GM19438 (cell line): ENCODE measurements around the gene FAM120AOS.
"Not testable (repeated sequence)": the region's sequence is repeated elsewhere in the genome, so short reads cannot be mapped to it uniquely, and the experiment has no call there.

ENCODE experiments used
- ATAC-seq: cut with Tn5 transposase; IDR thresholded peaks from one replicate; pipeline ENCODE4 v1.9.1; 2021; ENCODE audit warnings: low read depth; ENCODE audit not compliant: unreplicated experiment

The FAM120AOS gene

DNA sequence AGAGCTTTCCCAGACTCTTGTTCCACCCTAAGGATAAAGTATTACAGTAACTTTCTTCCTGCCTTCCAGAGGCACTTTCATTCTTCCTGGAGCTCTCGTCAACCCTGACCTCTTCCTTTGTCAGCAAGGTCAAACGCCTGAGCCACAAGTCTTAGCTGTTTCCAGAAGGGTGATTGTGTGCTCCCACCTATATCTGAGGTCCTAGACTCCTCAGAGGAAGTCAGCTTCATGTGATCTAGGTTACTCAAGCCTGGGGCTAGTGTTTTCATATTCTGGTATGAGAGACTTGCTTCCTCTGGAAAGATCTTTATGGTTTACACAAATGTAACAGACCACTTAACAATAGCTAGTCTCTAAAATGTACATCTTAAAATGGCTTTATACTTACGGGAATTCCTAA, 7.3 kb downstream of the FAM120AOS start:
- no peak for ATAC-seq

DNA sequence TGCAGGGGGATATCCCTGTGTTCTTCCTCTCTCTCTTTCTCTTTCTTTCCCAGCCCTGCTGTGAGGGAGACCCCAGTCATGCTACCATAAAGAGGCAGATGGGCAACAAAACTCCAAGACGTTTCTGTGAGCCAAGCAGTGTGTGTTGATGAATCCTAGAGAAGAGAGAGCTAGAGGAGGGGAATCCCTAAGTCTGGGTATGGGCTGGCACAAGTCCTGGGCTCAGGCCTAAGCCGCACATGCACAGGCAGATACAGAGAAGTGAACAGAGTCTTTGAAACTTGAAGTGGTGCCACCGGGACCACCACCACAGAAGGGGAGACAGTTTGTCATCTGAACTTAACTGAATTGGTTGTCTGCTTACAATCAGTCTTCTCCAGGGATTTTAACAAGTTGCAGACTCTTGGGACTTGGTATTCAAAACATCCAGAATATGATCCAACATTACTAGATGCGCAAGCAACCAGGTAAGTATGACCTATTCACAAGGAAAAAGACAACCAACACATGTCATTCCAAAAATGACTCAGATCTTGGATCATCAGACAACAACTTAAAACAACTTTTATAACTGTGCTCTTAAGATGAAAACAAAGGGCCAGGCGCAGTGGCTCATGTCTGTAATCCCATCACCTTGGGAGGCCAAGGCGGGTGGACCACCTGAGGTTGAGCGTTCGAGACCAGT, 12.3 kb downstream of the FAM120AOS start:
- no peak for ATAC-seq

DNA sequence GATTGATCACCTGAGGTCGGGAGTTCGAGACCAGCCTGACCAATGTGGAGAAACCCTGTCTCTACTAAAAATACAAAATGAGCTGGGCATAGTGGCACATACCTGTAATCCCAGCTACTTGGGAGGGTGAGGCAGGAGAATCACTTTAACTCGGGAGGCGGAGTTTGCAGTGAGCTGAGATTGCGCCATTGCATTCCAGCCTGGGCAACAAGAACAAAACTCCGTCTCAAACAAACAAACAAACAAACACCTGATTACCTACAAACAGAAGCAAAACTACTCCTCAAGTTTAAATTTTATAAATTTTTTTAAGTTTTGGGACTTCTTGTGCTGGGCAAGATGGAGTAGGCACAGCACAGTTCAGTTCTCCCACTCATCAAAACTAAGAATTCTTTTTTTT, 14.1 kb downstream of the FAM120AOS start:
- ATAC-seq, result not testable (repeated sequence)

DNA sequence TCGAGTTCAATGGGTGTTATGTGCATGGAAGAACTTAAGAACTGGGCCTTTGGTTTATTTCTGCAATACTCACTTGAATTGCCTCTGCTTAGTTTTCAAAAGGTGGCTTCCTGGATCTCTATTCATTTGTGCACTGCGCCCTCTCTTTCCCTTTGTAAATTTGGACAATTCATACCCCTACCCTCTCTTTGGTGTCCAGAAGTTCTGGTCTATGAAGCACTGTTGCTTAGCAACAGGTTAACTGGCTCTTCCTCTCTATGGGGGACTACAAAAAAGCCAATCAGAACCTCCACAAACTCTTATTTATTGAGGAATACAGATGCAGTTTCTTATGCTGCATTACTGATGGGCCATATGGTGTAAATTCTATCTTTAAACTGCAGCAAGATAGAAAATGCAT, 15.4 kb downstream of the FAM120AOS start:
- ATAC-seq, result no peak

DNA sequence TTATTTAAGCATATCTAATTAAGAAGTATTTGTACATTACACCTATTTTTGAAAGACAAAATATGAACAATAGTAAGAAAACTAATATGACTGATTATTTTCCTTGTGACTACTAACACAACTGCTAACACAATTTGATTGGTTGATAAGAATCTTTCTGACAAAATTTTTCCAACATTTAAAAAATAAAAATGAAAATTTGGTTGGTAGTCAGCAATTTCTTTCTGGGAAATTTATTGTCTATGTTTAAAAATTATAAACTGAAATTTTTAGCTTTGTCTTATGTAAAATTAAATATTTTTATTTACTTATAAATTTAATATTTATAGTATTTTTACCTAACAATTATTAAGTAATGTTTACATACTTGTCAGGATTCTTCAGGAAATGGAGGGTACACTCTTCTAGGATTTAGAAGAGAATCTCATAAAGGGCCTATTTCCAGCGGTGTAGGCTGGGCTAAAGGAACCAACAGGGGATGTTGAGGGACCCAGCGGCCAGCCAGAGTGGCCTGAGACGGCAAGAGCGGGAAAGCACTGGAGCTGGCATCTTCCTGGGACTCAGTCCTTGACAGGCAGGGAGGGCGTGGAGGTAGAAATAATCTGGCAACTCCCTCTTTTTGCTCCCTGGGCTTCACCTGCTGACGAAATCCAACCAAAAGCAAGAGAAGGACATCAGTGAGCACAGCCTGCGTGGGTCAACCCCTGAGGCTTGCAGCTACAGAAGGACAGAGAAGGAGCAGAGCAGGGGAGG, 16.6 kb downstream of the FAM120AOS start:
- no peak for ATAC-seq

DNA sequence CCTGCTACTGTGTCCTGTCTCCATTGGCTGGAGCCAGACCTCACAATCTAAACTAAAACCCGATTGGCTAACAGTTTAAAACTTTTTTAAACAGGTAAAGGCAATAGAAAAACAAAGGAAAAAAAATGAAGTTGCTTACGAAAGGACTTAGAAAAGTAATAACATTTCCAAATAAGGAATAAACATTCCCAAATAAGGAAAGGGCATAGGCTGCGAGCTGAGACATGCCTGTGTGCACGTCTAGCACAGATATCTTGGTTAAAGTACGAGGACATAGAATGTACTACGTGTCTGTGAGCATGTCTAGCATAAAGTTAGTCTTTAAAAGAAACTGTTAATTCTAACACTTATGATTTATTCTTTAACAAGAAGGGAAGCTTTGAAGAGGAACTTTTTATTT, 17.2 kb downstream of the FAM120AOS start:
- no peak for ATAC-seq

DNA sequence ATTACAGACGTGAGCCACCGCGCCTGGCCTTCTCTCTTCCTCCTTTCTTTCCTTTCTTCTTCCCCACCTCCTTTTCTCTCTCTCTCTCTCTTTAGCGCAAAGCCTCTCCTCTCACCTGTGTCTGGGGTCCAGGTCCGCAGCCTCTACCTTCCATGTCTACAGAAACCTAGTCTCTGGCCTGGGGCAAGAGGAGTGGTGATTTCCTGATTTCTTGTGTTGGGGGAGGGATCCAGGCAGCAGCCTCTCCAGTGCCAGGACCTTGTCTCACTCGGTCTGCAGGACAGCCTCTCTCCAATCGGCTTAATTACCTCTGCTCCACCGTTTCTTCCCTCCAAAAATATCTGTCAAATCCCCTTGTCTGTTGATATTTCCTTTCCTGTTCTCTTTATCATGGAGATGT, 18.0 kb downstream of the FAM120AOS start:
- no peak for ATAC-seq

DNA sequence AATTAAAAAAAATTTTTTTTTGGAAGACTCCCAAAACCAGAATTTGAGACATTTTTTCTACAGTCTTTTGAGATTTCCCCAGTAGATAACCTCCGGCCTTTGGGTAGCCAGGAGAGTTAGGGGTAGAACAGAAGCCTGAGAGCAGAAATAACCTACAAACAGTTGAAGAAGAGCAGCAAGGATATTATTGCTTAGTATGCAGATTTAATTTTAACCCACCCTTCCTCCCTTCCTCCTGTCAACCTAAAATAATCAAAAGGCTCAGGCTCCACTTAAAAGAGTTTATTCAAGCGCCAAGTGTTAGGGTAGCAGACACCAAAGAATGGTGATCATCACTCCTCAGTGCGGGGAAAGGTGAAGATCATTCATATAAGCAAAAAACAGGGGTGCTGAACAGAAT, 19.3 kb downstream of the FAM120AOS start:
- no peak for ATAC-seq

DNA sequence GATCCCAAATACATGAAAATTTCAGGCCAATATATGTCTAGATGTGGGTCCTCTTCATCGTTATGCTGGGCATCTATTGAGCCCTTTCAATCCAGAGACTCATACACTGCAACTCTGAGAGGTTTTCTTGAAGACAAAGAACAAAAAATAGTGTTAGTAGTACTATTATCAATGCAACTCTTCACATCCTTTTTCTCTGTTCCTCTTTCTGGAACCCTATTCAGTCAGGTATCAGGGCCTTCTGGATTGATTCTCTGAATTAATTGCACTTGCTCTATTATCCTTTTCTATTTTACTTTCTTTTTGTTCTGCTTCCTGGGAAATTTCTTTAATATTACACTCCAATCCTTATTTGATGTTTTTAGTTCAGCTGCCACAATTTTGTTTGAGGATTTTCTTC, 20.4 kb downstream of the FAM120AOS start:
- ATAC-seq, result no peak

DNA sequence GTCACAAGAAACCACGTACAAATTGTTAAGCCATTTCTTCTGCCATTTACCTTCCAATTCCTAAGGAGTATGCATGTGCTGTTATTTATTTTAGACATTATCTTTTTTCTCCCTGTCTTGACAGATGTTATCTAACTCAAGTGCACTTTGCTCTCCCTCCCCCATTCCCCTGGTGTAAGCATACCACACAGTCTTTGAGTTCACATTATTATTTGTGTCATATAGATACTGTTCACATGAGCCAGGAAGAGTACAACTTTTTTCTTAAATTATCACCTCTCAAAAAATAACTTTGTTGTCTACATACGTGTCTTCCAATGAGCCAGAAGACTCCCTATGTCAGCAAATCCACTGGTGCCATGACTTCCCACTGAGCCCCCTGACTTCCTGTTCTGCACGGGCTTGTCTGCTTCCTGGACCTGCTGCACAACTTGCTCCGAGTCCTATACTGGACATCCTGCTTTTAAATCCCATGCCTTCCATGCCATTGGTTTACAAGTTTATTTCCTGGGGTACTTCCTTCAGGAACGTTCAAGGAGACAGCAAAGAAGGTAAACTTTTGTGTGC, 21.8 kb downstream of the FAM120AOS start:
- no peak for ATAC-seq

DNA sequence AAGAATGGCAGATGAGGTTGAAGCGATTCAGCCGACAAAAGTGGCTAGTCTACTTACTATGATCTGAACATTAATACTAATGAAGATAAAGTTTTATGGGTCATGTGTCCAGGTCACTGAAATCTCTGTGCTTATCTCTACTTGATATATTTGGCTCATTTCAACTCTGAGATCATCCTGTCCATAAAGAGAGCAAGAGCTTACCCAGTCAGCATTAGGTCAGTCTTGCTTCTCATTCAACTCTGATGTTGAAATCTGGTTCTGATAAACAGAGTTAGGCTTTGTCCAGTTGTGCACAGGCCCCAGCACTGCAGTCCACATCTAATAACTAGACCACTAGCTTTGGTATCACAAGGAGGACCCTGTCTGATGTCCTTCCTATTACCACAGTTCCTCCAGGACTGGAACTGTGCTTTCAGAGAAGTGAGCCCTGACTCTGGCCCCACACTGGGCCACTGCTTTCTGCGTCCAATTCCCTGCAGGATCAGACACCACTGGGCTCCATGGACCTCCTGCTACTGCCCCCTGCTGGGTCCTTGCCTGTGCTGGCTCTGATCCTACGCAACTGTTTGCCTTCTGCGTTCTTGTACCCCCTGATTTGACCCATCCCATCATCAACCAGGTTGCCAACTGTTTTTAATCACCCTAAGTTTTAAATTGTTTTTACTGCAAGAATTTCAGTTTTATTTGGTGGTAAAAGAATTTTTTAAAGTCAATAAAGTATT, 25.6 kb downstream of the FAM120AOS start:
- ATAC-seq, result no peak

DNA sequence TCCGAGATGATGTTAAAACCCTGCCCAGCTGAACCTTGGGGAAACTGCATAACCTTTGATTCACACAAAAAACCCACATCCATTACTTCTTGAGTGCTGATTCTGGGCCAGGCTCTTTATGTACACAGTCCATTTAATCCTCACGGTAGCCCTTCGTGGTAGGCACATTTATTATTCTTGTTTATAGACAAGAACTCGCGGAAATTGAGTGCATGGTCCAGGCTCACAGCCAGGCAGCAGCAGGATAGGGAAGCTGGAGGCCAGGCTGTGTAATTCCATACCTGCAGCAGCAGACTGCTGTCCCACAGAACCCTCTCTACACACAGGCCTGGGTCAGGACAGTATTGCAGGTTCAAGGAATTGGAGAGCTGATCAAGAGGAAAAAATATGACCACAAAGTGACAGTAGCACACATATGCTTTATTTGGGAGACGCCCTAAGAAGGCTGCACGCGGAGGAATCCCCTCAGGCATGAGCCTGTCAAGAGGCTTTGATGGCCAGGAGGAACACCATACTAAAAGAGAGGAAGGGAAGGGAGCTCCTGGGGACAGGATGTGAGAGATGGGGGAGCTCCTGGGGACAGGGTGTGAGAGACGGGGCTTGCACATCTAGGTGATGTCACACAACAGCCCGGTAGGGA, 30.3 kb downstream of the FAM120AOS start:
- no peak for ATAC-seq

DNA sequence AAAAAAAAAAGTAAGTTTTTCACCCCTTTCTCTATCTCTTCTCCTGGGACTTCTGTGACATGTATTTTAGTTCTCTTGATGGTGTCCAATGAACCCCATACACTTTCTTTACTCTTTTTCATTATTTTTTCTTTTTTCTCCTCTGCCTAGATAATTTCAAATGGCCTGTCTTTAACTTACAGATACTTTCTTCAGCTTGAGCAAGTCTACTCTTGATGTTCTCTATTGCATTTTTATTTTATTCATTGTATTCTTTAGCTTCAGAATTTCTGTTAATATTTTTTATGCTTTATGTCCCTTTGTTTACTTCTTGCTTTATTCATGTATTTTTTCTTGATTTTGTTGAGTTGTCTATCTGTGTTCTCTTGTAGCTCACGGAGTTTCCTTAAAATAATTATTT, 34.4 kb downstream of the FAM120AOS start:
- no peak for ATAC-seq

DNA sequence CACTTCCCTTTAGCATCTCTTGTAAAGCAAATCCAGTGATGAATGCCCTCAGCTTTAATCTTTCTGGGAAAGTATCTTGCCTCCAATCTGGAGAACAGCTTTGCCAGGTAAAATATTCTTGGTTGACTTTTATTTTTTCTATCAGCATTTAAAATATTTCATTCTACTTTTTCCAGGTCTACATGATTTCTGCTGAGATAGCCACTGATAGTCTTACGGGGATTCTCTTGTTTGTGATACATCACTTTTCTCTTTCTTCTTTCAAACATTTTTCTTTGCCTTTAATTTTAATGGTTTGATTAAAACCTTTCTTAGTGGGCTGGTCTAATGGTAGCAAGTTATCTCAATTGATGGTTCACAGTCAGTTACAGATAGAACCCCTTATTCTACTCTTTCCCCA, 35.8 kb downstream of the FAM120AOS start:
- ATAC-seq, result no peak

DNA sequence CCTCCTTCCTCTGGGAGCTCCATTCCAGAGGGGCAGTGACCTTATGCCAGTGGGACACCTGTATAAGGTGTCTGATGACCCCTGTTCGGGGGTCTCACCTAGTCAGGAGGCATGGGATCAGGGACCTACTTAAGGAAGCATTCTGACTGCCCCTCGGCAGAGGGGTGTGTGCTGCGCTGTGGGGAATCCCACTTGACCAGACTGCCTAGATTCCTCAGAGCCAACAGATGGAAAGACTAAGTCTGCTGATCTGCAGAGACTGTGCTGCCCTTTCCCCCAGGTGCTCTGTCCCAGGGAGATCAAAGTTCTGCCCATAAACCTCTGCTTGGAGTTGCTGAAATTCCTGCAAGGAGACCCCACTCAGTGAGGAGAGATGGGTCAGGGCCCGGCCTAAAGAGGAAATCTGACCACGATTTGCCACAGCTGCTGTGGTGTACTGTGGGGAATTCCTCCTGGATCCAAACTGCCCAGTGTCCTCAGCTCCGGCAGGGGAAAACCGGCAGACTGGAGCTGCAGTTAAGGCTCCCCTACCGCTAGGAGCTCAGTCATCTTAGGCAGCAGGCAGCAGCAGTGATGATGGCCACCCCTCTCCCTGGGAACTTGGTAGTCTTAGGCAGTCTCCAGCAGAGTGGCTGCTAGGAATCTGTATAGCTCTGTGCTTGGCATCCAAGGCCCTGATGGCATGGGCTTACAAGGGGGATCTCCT, 36.7 kb downstream of the FAM120AOS start:
- no peak for ATAC-seq

DNA sequence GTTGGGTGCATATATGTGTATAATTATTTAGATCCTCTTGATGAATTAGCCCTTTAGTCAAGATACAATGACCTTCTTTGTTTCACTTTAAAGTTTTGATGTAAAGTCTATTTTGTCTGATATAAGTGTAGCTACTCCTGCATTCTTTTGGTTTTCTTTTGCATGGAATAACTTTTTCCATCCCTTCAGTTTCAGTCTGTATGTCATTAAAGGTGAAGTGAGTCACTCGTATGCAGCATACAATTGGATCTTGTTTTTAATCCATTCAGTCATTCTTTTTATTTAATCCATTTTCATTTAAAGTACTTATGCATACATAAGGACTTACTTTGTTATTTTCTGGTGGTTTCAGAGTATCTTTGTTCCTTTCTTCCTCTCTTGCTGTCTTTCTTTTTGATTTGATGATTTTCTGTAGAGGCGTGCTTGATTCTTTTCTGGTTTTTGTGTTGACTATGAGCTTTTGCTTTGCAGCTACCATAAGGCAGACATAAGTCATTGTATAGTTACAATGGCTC, 38.1 kb downstream of the FAM120AOS start:
- ATAC-seq, result no peak

DNA sequence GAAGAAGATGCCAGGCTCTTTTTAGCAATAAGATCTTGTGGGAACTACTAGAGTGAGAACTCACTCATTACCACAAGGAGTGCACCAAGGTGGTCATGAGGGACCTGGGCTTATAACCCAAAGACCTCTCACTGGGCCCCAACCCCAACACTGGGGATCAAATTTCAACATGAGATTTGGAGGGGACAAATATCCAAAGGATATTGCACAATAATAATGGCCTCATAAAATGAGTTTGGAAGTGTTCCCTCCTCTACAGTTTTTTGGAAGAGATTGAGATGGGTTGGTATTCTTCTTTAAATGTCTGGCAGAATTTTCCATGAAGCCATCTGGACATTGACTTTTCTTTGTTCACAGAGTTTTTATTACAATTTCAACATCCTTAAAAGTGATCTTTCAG, 39.9 kb downstream of the FAM120AOS start:
- ATAC-seq, result no peak

DNA sequence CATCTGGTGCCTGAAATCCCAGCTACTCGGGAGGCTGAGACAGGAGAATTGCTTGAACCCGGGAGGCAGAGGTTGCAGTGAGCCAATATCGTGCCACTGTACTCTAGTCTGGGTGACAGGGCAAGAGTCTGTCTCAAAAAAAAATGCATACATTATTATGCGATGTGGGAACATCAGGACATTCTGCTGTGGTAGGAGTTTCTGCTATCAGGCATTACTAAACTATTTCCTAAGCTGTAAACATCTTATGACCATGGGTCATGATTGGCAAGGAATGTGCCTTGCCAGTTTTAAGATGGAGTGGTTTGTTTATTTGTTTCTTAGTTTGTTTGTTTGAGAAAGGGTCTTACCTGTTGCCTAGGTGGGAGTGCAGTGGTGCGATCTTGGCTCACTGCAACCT, 47.0 kb downstream of the FAM120AOS start:
- no peak for ATAC-seq

DNA sequence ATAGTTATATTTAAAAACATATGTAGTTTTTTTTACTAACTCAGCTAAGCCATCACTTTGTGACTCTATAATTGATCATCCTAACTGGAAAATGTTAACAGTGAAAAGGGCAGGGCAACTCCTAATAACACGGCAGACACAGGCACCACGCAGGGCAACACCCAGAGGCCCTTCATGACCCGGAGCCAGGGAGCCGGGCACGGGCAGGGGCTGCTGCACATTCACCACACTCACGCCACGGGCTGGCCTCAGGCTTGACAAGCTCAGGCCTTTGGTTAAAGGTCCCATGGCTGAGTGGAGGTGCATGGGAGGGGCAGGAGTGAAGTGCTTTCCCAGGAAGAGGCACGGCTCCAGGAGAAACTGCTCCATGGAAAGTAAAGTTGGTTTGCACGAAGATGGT, 54.9 kb downstream of the FAM120AOS start:
- ATAC-seq, result no peak
